CD4-positive, alpha-beta T cell (primary cell): ENCODE data around the gene CYP27B1. TPM values are rescaled to one million over a fixed set of nuclear protein-coding genes. Genes with fewer than 3 reads are reported as not detected.

Source experiments
- ATAC-seq: fragments of 200-7000 bp; cut with Tn5 transposase; one replicate; pipeline ENCODE4 v1.10.0; 2022; ENCODE audit warnings: mild to moderate bottlenecking; ENCODE audit not compliant: poor library complexity
- CTCF ChIA-PET: fragments of 350-600 bp; sonication (Branson Sonifier 250); formaldehyde crosslinking; loops from one replicate; lab custom pipeline; 2021; ENCODE audit warnings: antibody characterized with exemption, inconsistent platforms; lab: Charles Lee
- POLR2A ChIA-PET: fragments of 350-600 bp; sonication (Branson Sonifier 250); formaldehyde crosslinking; loops from one replicate; lab custom pipeline; 2021; ENCODE audit warnings: antibody characterized with exemption, inconsistent platforms; lab: Charles Lee
- DNase-seq, 14 experiments: peaks; one replicate each; pipeline ENCODE4 v3.0.0-alpha.2; 2013 to 2020; ENCODE audit warnings: mixed read lengths in 2 of 14
- H3K27ac ChIP-seq, 2 donors: one replicate each; pipeline versions ENCODE4 v1.5.1 to v1.7.0; 2013; ENCODE audit warnings: low read length in 2 of 2, low read depth in 1 of 2, mild to moderate bottlenecking in 1 of 2
- H3K27me3 ChIP-seq, 2 experiments: 1 replicate in 1 of 2; 2 replicates in 1 of 2; pipeline versions ENCODE4 v1.6.1 to v1.7.0; 2013; ENCODE audit warnings: low read length in 2 of 2, control low read depth in 1 of 2, mild to moderate bottlenecking in 1 of 2, moderate library complexity in 1 of 2; ENCODE audit not compliant: insufficient read depth in 2 of 2, control insufficient read depth in 1 of 2
- H3K36me3 ChIP-seq: one replicate; pipeline ENCODE4 v1.6.1; 2013; ENCODE audit warnings: low read length, control low read depth; ENCODE audit not compliant: insufficient read depth
- H3K4me1 ChIP-seq: one replicate; pipeline ENCODE4 v1.6.1; 2013; ENCODE audit warnings: low read length, control low read depth; ENCODE audit not compliant: insufficient read depth
- H3K4me3 ChIP-seq: one replicate; pipeline ENCODE4 v1.5.1; 2013; ENCODE audit warnings: mild to moderate bottlenecking, low read length, moderate library complexity
- H3K9me3 ChIP-seq, 2 experiments: 1 replicate in 1 of 2; 2 replicates in 1 of 2; pipeline versions ENCODE4 v1.6.1 to v1.7.0; 2013; ENCODE audit warnings: low read length in 2 of 2, mild to moderate bottlenecking in 2 of 2, control low read depth in 1 of 2, moderate library complexity in 1 of 2; ENCODE audit not compliant: control insufficient read depth in 1 of 2, insufficient read depth in 1 of 2
- H3K27ac Mint-ChIP-seq: one replicate; pipeline ENCODE4 v1.8.0; 2020; ENCODE audit warnings: mixed read lengths
- H3K27me3 Mint-ChIP-seq: one replicate; pipeline ENCODE4 v1.8.0; 2021; ENCODE audit warnings: mixed read lengths
- H3K36me3 Mint-ChIP-seq: one replicate; pipeline ENCODE4 v1.8.0; 2021; ENCODE audit warnings: low read depth, mixed read lengths
- H3K4me1 Mint-ChIP-seq: one replicate; pipeline ENCODE4 v1.8.0; 2021; ENCODE audit warnings: low read depth, mixed read lengths
- H3K4me3 Mint-ChIP-seq: one replicate; pipeline ENCODE4 v1.8.0; 2020; ENCODE audit warnings: mild to moderate bottlenecking, mixed read lengths
- H3K9me3 Mint-ChIP-seq: one replicate; pipeline ENCODE4 v1.8.0; 2020; ENCODE audit warnings: mixed read lengths
- intact Hi-C, 2 experiments: fragments of 100-400 bp; cut with DNase I in 1 of 2; cut with micrococcal nuclease in 1 of 2; formaldehyde crosslinking; loops; one replicate each; pipeline versions ENCODE4 v1.15.1 to v1.9.0; 2023 to 2025; cut with DNase I, micrococcal nuclease
- total RNA-seq, 174 experiments: library from RNA in 2 of 174; stranded (reverse) in 2 of 174; gene quantifications; one replicate each; pipeline ENCODE4 v1.2.3 and lab custom pipeline; 2021 to 2026
- TF ChIP-seq, protein P1 (sequence below): fragments of 200-600 bp; IDR thresholded peaks from one replicate; pipeline ENCODE4 v1.8.0; 2022; ENCODE audit warnings: antibody characterized with exemption, mild to moderate bottlenecking

CYP27B1 gene
- total RNA-seq, 2 experiments from 2014 or later = 1.0 to 1.4 TPM

DNA sequence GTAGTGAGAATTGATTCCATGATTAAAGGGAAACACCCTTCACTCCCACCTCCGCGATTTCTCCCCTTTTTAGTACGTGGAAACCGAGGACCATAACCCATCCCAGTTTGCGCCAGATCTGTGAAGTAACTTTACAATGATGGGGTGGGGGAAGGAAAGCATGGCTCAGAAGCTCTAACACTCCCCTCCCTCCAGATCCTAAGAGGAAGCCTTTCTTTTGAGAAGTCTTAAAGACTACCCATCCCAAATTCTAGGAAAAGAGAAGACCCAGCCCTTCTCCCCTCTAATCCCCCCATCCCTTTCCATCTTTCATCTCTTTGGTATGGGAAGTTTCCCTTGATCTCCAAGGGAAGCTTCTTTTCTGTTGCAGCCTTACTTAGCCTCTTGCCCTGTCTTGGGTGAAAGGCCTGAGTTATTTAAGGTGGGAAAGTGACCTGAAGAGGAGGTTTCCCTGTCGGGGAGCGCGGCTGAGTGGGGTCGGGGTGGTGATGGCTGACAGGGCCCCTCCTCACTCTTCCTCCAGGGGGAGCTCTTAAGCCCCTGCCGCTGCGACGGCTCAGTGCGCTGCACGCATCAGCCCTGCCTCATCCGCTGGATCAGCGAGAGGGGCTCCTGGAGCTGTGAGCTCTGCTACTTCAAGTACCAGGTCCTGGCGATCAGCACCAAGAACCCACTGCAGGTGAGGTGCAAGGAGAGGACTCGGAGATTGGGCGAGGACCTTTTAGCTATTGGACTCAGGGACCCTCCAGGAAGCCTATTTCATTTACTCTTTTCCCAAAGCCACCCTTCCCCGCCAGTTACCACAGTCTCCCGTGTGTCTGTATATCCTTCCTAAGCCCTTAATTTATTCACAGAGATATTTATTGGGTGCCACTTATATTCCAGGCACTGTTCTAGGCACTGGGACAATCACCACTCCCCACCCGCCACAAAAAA, 10.2 kb downstream of the CYP27B1 start:
- ChIA-PET POLR2A (interaction anchor here (1.2 to 4.1 kb wide), 9 partner anchors 10 to 140 kb away, joined by 3 to 28 read pairs (median 9); partner anchors contain the start of genes CTDSP2, CYP27B1, EEF1AKMT3 and METTL1), CTCF (interaction anchor here (0.9 to 2.5 kb wide), 16 partner anchors 9 to 173 kb away, joined by 3 to 20 read pairs (median 6); partner anchors contain the start of genes CYP27B1, EEF1AKMT3, METTL1 and TSFM)
- Mint-ChIP-seq H3K4me1 (peaks cover 58% of the 10 kb centered on the region), H3K27ac (peak overlapping the region; percentile 93), H3K27me3 (no peaks in the 10 kb centered on the region), H3K9me3 (no peaks in the 10 kb centered on the region), H3K4me3 (peak overlapping the region; percentile 92), H3K36me3 (peaks cover 40% of the 10 kb centered on the region)
- ATAC-seq = peak; percentile 15
- DNase-seq = peak; percentile 57 to 86 (median 66)
- H3K4me3 ChIP-seq = peak overlapping the region; percentile 61
- no peaks in the 10 kb centered on the region for H3K9me3 ChIP-seq
- no peaks in the 10 kb centered on the region for H3K27me3 ChIP-seq
- H3K4me1 ChIP-seq = peaks cover 51% of the 10 kb centered on the region
- TF ChIP-seq, protein P1, sequence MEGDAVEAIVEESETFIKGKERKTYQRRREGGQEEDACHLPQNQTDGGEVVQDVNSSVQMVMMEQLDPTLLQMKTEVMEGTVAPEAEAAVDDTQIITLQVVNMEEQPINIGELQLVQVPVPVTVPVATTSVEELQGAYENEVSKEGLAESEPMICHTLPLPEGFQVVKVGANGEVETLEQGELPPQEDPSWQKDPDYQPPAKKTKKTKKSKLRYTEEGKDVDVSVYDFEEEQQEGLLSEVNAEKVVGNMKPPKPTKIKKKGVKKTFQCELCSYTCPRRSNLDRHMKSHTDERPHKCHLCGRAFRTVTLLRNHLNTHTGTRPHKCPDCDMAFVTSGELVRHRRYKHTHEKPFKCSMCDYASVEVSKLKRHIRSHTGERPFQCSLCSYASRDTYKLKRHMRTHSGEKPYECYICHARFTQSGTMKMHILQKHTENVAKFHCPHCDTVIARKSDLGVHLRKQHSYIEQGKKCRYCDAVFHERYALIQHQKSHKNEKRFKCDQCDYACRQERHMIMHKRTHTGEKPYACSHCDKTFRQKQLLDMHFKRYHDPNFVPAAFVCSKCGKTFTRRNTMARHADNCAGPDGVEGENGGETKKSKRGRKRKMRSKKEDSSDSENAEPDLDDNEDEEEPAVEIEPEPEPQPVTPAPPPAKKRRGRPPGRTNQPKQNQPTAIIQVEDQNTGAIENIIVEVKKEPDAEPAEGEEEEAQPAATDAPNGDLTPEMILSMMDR = peak; percentile 69
- intact Hi-C loops = loop anchor here (1.0 to 5.0 kb wide), 5 partner anchors 9 to 76 kb away; partner anchors contain the start of gene TSFM (in 1 of the 2)
- H3K36me3 ChIP-seq = peaks cover 17% of the 10 kb centered on the region
- peak overlapping the region in 1 of 2 donors; percentile 63 for H3K27ac ChIP-seq

DNA sequence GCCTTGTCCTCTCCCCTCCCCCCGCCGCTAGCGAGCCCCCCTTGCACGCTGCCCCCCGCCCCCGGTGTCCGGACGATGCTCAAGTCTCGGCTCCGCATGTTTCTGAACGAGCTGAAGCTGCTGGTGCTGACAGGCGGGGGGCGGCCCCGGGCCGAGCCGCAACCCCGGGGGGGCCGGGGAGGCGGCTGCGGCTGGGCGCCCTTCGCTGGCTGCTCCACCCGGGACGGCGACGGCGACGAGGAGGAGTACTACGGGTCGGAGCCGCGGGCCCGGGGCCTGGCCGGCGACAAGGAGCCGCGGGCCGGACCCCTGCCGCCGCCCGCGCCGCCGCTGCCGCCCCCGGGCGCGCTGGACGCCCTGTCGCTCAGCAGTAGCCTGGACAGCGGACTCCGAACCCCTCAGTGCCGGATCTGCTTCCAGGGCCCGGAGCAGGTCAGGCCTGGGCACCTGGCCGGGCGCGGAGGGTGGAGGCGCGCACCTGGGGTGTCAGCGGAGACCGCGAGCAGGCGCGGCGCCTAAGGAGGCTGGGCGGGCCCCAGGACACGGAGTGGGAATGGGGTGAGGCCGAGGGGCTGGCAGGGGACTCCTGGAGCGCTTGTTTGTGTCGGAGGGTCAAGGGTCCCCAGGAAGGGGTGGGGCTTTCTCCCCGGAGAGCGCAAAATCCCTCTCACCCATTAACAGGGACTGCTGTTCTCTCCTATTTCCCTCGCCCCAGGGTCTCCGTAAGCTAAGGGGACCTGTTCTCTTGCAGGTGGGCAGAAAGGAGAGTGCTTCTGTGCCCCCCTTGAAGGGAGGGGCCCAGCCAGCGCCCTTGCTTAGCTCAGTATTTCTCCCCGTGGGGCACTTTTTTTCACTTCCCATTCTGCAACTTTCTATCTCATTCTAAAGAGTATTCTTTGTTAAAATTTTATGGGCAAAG, 11.2 kb downstream of the CYP27B1 start:
- Mint-ChIP-seq H3K4me3 (peak overlapping the region; percentile 92), H3K4me1 (peaks cover 68% of the 10 kb centered on the region), H3K36me3 (peaks cover 50% of the 10 kb centered on the region), H3K27me3 (no peaks in the 10 kb centered on the region), H3K9me3 (no peaks in the 10 kb centered on the region), H3K27ac (peak overlapping the region; percentile 93)
- H3K27ac ChIP-seq = peak overlapping the region in 1 of 2 donors; percentile 63
- POLR2A ChIA-PET = interaction anchor here (0.6 to 4.1 kb wide), 10 partner anchors 11 to 141 kb away, joined by 3 to 28 read pairs (median 8); partner anchors contain the start of genes CTDSP2, CYP27B1, EEF1AKMT3 and METTL1
- H3K36me3 ChIP-seq = peaks cover 18% of the 10 kb centered on the region
- no peak for ATAC-seq
- CTCF ChIA-PET = interaction anchor here (1.0 to 2.5 kb wide), 12 partner anchors 8 to 172 kb away, joined by 3 to 20 read pairs (median 8); partner anchors contain the start of genes CYP27B1, EEF1AKMT3, METTL1 and TSFM
- DNase-seq = peak in 10 of 14 experiments; percentile 29 to 78 (median 43)
- no peaks in the 10 kb centered on the region for H3K9me3 ChIP-seq
- TF ChIP-seq, protein P1 = no peak
- H3K4me1 ChIP-seq = peaks cover 60% of the 10 kb centered on the region
- intact Hi-C loops = loop anchor here (1.0 to 5.0 kb wide), 4 partner anchors 10 to 77 kb away; partner anchors contain the start of gene TSFM (in 1 of the 2)
- no peaks in the 10 kb centered on the region for H3K27me3 ChIP-seq
- H3K4me3 ChIP-seq = peak overlapping the region; percentile 61
